HepG2 (cell line): Measurements from ENCODE around the gene TEX22. TPM values are rescaled to one million over a fixed set of nuclear protein-coding genes. Genes with fewer than 3 reads are reported as not detected.

Experiments
- ATAC-seq: fragments of 200-7000 bp; cut with Tn5 transposase; 3 replicates; pipeline ENCODE4 v1.9.1; 2020; ENCODE audit warnings: mild to moderate bottlenecking, moderate library complexity
- BruUV-seq: library from RNA; stranded (reverse); fragments of 400-500 nt; replicated peaks from 2 replicates; lab custom pipeline; 2021; lab: Mats Ljungman, UMichigan
- CTCF ChIA-PET: fragments of 300-600 bp; formaldehyde crosslinking; extraction: SDS; loops from one replicate; lab custom pipeline; 2021; ENCODE audit warnings: low total read pairs, inconsistent platforms, low intra/inter-chr PET ratio; lab: Yijun Ruan, JAX
- POLR2A ChIA-PET: fragments of 350-600 bp; sonication (Branson Sonifier 250); formaldehyde crosslinking; loops from one replicate; lab custom pipeline; 2020; ENCODE audit warnings: antibody characterized with exemption, inconsistent platforms; lab: Yijun Ruan, JAX
- DNase-seq: peaks from one replicate; pipeline ENCODE4 v3.0.0-alpha.2; 2015; ENCODE audit warnings: low spot score
- FAIRE-seq: peaks from 3 replicates; lab custom pipeline; 2011; peaks lifted over from hg19 to GRCh38; lab: Jason Lieb, UNC
- H2AFZ ChIP-seq: one replicate; pipeline ENCODE4 v1.6.1; 2011; ENCODE audit warnings: low read length, inconsistent platforms
- H3K27ac ChIP-seq: fragments of 300-600 bp; 3 replicates; pipeline ENCODE4 v1.8.0; 2011; ENCODE audit warnings: mixed run types, mild to moderate bottlenecking, mixed read lengths, low read length, inconsistent platforms; ENCODE audit not compliant: insufficient read depth; ENCODE audit errors: extremely low read length
- H3K27me3 ChIP-seq, 2 experiments: fragments of 200-600 bp in 1 of 2; 2 replicates in 1 of 2; 3 replicates in 1 of 2; pipeline versions ENCODE4 v1.6.0 to v1.8.0; 2011; ENCODE audit warnings: low read length in 2 of 2, mild to moderate bottlenecking in 2 of 2, moderate library complexity in 2 of 2, inconsistent platforms in 1 of 2; ENCODE audit not compliant: insufficient read depth in 2 of 2, control insufficient read depth in 1 of 2
- H3K36me3 ChIP-seq, 2 experiments: fragments of 200-600 bp in 1 of 2; replicated peaks in 1 of 2; 2 replicates in 1 of 2; 3 replicates in 1 of 2; pipeline versions ENCODE4 v1.5.1 to v1.8.0; 2011; ENCODE audit warnings: low read length in 2 of 2, inconsistent platforms in 1 of 2; ENCODE audit not compliant: insufficient read depth in 2 of 2, control insufficient read depth in 1 of 2
- H3K4me1 ChIP-seq: 2 replicates; pipeline ENCODE4 v1.5.1; 2012; ENCODE audit warnings: low read length, inconsistent platforms; ENCODE audit not compliant: insufficient read depth
- H3K4me2 ChIP-seq: 2 replicates; pipeline ENCODE4 v1.6.0; 2011; ENCODE audit warnings: low read depth, low read length, inconsistent platforms
- H3K4me3 ChIP-seq, 3 experiments: fragments of 200-600 bp in 1 of 3; sonication (generic), shearing (Covaris generic) in 1 of 3; replicated peaks in 1 of 3; 2 replicates each; pipeline ENCODE4 v1.5.1; 2011 to 2016; ENCODE audit warnings: low read length in 3 of 3, inconsistent platforms in 2 of 3, low read depth in 2 of 3, mild to moderate bottlenecking in 2 of 3, control low read depth in 1 of 3, mixed read lengths in 1 of 3; ENCODE audit not compliant: insufficient read depth in 1 of 3
- H3K79me2 ChIP-seq: one replicate; pipeline ENCODE4 v1.6.1; 2011; ENCODE audit warnings: low read length, inconsistent platforms; ENCODE audit not compliant: insufficient read depth
- H3K9ac ChIP-seq: 2 replicates; pipeline ENCODE4 v1.6.0; 2011; ENCODE audit warnings: mild to moderate bottlenecking, low read depth, low read length, inconsistent platforms; ENCODE audit not compliant: insufficient read depth
- H3K9me3 ChIP-seq: 2 replicates; pipeline ENCODE4 v1.5.1; 2012; ENCODE audit warnings: mild to moderate bottlenecking, low read length
- H4K20me1 ChIP-seq: 2 replicates; pipeline ENCODE4 v1.6.0; 2011; ENCODE audit warnings: inconsistent platforms, mild to moderate bottlenecking, low read length, moderate library complexity; ENCODE audit not compliant: insufficient read depth
- AGO1 ChIP-seq: fragments of 200-400 bp; formaldehyde crosslinking; IDR thresholded peaks from 2 replicates; pipeline ENCODE4 v1.6.1; 2017; ENCODE audit warnings: mild to moderate bottlenecking, low read depth, low read length, moderate library complexity; ENCODE audit not compliant: poor library complexity, severe bottlenecking
- AHR ChIP-seq: IDR thresholded peaks from 2 replicates; pipeline ENCODE4 v1.6.1; 2018; ENCODE audit warnings: missing genetic modification reagents, missing compliant biosample characterization
- ATF7-NPFF ChIP-seq: sonication (generic); formaldehyde crosslinking; IDR thresholded peaks from 2 replicates; pipeline ENCODE4 v1.8.1; 2023; ENCODE audit warnings: mild to moderate bottlenecking, low read depth, missing genetic modification reagents, moderate library complexity
- GFI1 ChIP-seq: sonication (generic); formaldehyde crosslinking; IDR thresholded peaks from 2 replicates; pipeline ENCODE4 v1.5.0; 2020; ENCODE audit warnings: missing genetic modification reagents, mild to moderate bottlenecking, borderline replicate concordance
- KMT2A ChIP-seq: sonication (generic); formaldehyde crosslinking; IDR thresholded peaks from 2 replicates; pipeline ENCODE4 v1.4.0; 2020; ENCODE audit warnings: missing genetic modification reagents
- NCOA2 ChIP-seq: sonication (generic); formaldehyde crosslinking; IDR thresholded peaks from 2 replicates; pipeline ENCODE4 v1.8.0; 2022; ENCODE audit warnings: inconsistent platforms
- RXRB ChIP-seq: IDR thresholded peaks from 2 replicates; pipeline ENCODE4 v1.6.1; 2016; ENCODE audit warnings: borderline replicate concordance, missing genetic modification reagents, missing compliant biosample characterization
- SRF ChIP-seq: IDR thresholded peaks from 2 replicates; pipeline ENCODE4 v1.6.1; 2011; ENCODE audit warnings: mild to moderate bottlenecking, low read depth, low read length, moderate library complexity
- ZFP1 ChIP-seq: IDR thresholded peaks from 2 replicates; pipeline ENCODE4 v1.6.1; 2016
- ZFP82 ChIP-seq: sonication (generic); formaldehyde crosslinking; IDR thresholded peaks from 2 replicates; pipeline ENCODE4 v1.5.1; 2020; ENCODE audit warnings: mild to moderate bottlenecking, missing genetic modification reagents, borderline replicate concordance
- ZNF44 ChIP-seq: sonication (generic); formaldehyde crosslinking; IDR thresholded peaks from 2 replicates; pipeline ENCODE4 v1.5.1; 2020; ENCODE audit warnings: mild to moderate bottlenecking, missing genetic modification reagents
- ZNF644 ChIP-seq: IDR thresholded peaks from 2 replicates; pipeline ENCODE4 v1.6.1; 2016; ENCODE audit warnings: low read depth
- WGBS: methylation state at CpG from one replicate; pipeline ENCODE4 v1.1.6; 2017; ENCODE audit warnings: low lambda C conversion rate; 5-methylcytosine and 5-hydroxymethylcytosine counted together
- in situ Hi-C: cut with HindIII; loops from 2 replicates; pipeline ENCODE4 v1.10.0; 2017; ENCODE audit warnings: low pct_unique_long_range_greater_than_20kb; ENCODE audit not compliant: extremely low pct_ligation_motif_present
- intact Hi-C: fragments of 100-400 bp; cut with micrococcal nuclease; formaldehyde crosslinking; loops from one replicate; pipeline ENCODE4 v1.10.0; 2022; ENCODE audit not compliant: unreplicated experiment
- polyA plus RNA-seq, 8 experiments: library from polyadenylated mRNA; depleted of rRNA in 3 of 8; stranded (reverse) in 7 of 8; unstranded in 1 of 8; fragments of >200 nt; fragmentation: Illumina TruSeq in 4 of 8; extraction: Trizol in 4 of 8; gene quantifications; 2 replicates each; pipeline versions ENCODE4 v1.2.1 to v1.2.3, GENCODE V29; 2011 to 2016; ENCODE audit warnings: low read depth in 4 of 8, missing spikeins in 1 of 8, mixed read lengths in 1 of 8; ENCODE audit not compliant: insufficient read depth in 1 of 8
- total RNA-seq, 5 experiments: library from RNA; depleted of rRNA; stranded (reverse); fragments of >200 nt; fragmentation: Illumina TruSeq; extraction: Trizol; gene quantifications; 2 replicates each; pipeline ENCODE4 v1.2.3, GENCODE V29; 2016; ENCODE audit warnings: low read depth in 1 of 5
- TF ChIP-seq, protein P1 (sequence below): sonication (generic); formaldehyde crosslinking; IDR thresholded peaks from 2 replicates; pipeline ENCODE4 v1.4.0; 2020; ENCODE audit warnings: mild to moderate bottlenecking, missing genetic modification reagents
- TF ChIP-seq, protein P2 (sequence below): sonication (generic); formaldehyde crosslinking; IDR thresholded peaks from 2 replicates; pipeline ENCODE4 v1.4.0; 2020; ENCODE audit warnings: missing genetic modification reagents; ENCODE audit errors: not compliant biosample characterization
- TF ChIP-seq, protein P3 (sequence below): sonication (generic); formaldehyde crosslinking; IDR thresholded peaks from 2 replicates; pipeline ENCODE4 v1.5.0; 2020; ENCODE audit warnings: mild to moderate bottlenecking, missing genetic modification reagents, borderline replicate concordance

Gene TEX22
- total and polyA plus RNA-seq, 2 of the 13 experiments (the other 11 are each of a cell fraction or from before 2014, with no cell fraction given) = 0.07 to 0.27 TPM

DNA sequence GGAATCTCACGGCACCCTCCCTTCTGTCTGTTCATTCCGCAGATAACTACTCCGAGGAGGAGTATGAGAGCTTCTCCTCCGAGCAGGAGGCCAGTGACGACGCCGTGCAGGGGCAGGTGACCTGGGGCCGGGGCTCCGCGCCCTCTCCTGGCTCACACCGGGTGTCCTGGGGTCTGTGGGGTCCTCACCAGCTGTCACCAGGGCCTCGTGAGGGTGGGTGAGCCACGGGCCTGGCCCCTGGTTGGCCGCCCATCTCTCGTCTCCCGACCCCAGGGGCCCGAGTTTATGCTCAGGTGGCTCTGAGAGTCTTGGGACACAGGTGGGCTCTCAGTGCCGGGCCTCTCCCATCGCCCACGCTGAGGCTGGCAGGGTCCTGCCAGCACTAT lies 30.3 kb upstream of the TEX22 start:
- no peaks in the 10 kb centered on the region for H3K4me1 ChIP-seq
- no peak overlapping the region for H3K4me2 ChIP-seq
- FAIRE-seq (no peak), ATAC-seq (no peak), DNase-seq (no peak)
- no peak overlapping the region for H2AFZ ChIP-seq
- H3K27ac ChIP-seq = no peak overlapping the region
- H3K4me3 ChIP-seq = no peak overlapping the region
- H3K79me2 ChIP-seq = no peaks in the 10 kb centered on the region
- ChIA-PET CTCF (interaction anchor here (0.7 kb wide), 1 partner anchor 165 kb away, joined by 3 read pairs; no protein-coding TSS in a partner anchor), POLR2A (no interaction called here)
- H3K36me3 ChIP-seq = no peaks in the 10 kb centered on the region; a peak in 1 of 5 replicates
- no peaks in the 10 kb centered on the region for H4K20me1 ChIP-seq
- in situ Hi-C loops = no loop called here
- H3K27me3 ChIP-seq = no peaks in the 10 kb centered on the region
- no TSS peak for BruUV-seq
- 96% methylated on average over 17 of the region's 20 CpGs for WGBS
- no peak overlapping the region for H3K9ac ChIP-seq
- intact Hi-C loops = no loop called here
- H3K9me3 ChIP-seq = no peaks in the 10 kb centered on the region
- TF ChIP-seq ATF7-NPFF (CRISPR knock-in tag) = no peak
- TF ChIP-seq GFI1 = no peak
- no peak for TF ChIP-seq SRF
- TF ChIP-seq, protein P1, sequence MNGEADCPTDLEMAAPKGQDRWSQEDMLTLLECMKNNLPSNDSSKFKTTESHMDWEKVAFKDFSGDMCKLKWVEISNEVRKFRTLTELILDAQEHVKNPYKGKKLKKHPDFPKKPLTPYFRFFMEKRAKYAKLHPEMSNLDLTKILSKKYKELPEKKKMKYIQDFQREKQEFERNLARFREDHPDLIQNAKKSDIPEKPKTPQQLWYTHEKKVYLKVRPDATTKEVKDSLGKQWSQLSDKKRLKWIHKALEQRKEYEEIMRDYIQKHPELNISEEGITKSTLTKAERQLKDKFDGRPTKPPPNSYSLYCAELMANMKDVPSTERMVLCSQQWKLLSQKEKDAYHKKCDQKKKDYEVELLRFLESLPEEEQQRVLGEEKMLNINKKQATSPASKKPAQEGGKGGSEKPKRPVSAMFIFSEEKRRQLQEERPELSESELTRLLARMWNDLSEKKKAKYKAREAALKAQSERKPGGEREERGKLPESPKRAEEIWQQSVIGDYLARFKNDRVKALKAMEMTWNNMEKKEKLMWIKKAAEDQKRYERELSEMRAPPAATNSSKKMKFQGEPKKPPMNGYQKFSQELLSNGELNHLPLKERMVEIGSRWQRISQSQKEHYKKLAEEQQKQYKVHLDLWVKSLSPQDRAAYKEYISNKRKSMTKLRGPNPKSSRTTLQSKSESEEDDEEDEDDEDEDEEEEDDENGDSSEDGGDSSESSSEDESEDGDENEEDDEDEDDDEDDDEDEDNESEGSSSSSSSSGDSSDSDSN (CRISPR knock-in tag) = no peak
- TF ChIP-seq ZNF44 = no peak
- no peak for TF ChIP-seq RXRB (CRISPR knock-in tag)
- TF ChIP-seq, protein P2, sequence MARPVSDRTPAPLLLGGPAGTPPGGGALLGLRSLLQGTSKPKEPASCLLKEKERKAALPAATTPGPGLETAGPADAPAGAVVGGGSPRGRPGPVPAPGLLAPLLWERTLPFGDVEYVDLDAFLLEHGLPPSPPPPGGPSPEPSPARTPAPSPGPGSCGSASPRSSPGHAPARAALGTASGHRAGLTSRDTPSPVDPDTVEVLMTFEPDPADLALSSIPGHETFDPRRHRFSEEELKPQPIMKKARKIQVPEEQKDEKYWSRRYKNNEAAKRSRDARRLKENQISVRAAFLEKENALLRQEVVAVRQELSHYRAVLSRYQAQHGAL (CRISPR knock-in tag) = no peak
- TF ChIP-seq AGO1 = no peak
- TF ChIP-seq ZFP1 (CRISPR knock-in tag) = no peak
- no peak for TF ChIP-seq AHR (CRISPR knock-in tag)
- TF ChIP-seq KMT2A (CRISPR knock-in tag) = no peak
- no peak for TF ChIP-seq ZNF644 (CRISPR knock-in tag)
- no peak for TF ChIP-seq NCOA2 (CRISPR knock-in tag)
- no peak for TF ChIP-seq ZFP82 (CRISPR knock-in tag)
- TF ChIP-seq, protein P3, sequence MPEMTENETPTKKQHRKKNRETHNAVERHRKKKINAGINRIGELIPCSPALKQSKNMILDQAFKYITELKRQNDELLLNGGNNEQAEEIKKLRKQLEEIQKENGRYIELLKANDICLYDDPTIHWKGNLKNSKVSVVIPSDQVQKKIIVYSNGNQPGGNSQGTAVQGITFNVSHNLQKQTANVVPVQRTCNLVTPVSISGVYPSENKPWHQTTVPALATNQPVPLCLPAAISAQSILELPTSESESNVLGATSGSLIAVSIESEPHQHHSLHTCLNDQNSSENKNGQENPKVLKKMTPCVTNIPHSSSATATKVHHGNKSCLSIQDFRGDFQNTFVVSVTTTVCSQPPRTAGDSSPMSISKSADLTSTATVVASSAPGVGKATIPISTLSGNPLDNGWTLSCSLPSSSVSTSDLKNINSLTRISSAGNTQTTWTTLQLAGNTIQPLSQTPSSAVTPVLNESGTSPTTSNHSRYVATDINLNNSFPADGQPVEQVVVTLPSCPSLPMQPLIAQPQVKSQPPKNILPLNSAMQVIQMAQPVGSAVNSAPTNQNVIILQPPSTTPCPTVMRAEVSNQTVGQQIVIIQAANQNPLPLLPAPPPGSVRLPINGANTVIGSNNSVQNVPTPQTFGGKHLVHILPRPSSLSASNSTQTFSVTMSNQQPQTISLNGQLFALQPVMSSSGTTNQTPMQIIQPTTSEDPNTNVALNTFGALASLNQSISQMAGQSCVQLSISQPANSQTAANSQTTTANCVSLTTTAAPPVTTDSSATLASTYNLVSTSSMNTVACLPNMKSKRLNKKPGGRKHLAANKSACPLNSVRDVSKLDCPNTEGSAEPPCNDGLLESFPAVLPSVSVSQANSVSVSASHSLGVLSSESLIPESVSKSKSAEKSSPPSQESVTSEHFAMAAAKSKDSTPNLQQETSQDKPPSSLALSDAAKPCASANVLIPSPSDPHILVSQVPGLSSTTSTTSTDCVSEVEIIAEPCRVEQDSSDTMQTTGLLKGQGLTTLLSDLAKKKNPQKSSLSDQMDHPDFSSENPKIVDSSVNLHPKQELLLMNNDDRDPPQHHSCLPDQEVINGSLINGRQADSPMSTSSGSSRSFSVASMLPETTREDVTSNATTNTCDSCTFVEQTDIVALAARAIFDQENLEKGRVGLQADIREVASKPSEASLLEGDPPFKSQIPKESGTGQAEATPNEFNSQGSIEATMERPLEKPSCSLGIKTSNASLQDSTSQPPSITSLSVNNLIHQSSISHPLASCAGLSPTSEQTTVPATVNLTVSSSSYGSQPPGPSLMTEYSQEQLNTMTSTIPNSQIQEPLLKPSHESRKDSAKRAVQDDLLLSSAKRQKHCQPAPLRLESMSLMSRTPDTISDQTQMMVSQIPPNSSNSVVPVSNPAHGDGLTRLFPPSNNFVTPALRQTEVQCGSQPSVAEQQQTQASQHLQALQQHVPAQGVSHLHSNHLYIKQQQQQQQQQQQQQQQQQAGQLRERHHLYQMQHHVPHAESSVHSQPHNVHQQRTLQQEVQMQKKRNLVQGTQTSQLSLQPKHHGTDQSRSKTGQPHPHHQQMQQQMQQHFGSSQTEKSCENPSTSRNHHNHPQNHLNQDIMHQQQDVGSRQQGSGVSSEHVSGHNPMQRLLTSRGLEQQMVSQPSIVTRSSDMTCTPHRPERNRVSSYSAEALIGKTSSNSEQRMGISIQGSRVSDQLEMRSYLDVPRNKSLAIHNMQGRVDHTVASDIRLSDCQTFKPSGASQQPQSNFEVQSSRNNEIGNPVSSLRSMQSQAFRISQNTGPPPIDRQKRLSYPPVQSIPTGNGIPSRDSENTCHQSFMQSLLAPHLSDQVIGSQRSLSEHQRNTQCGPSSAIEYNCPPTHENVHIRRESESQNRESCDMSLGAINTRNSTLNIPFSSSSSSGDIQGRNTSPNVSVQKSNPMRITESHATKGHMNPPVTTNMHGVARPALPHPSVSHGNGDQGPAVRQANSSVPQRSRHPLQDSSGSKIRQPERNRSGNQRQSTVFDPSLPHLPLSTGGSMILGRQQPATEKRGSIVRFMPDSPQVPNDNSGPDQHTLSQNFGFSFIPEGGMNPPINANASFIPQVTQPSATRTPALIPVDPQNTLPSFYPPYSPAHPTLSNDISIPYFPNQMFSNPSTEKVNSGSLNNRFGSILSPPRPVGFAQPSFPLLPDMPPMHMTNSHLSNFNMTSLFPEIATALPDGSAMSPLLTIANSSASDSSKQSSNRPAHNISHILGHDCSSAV = no peak
